Measurements from ENCODE around the gene CPT1A. TPM values are rescaled to one million over a fixed set of nuclear protein-coding genes. Genes with fewer than 3 reads are reported as not detected.

CPT1A gene
- polyA plus RNA-seq, 1 of the 3 experiments (the other 2 are of a cell fraction), result 31.2 TPM

GRCh38 chr11:68748061-68748460 lies 93.7 kb downstream of the CPT1A start:
- Histone ChIP-seq H3K79me2 (ENCODE audit: insufficient read depth) (no peaks in the 10 kb centered on the region), H3K4me1 (ENCODE audit: control insufficient read depth in 1 of 2, insufficient read depth in 2 of 2, low read depth in 1 of 2, low read length in 1 of 2) (peaks cover 0 to 19% of the 10 kb centered on the region in 2 experiments; a peak in 1 of 4 replicates), H3K27ac (ENCODE audit: low read depth in 2 of 2, low read length in 1 of 2) (no peak overlapping the region), H3K4me2 (no peak overlapping the region), H4K20me1 (ENCODE audit: insufficient read depth) (no peaks in the 10 kb centered on the region), H3K36me3 (replicated peaks in 1 of 2; ENCODE audit: control insufficient read depth in 1 of 2, insufficient read depth in 2 of 2, low read length in 1 of 2) (no peaks in the 10 kb centered on the region), H3K9me3 (no peaks in the 10 kb centered on the region), H3K4me3 (ENCODE audit: low read depth in 2 of 2, low read length in 1 of 2) (no peak overlapping the region), H3K9ac (no peak overlapping the region), H3F3A (replicated peaks; ENCODE audit: insufficient read depth) (peaks cover 10% of the 10 kb centered on the region), H3K9me2 (no peaks in the 10 kb centered on the region), H2AFZ (ENCODE audit: low read depth) (no peak overlapping the region), H3K27me3 (ENCODE audit: insufficient read depth) (no peaks in the 10 kb centered on the region)
- ChIA-PET CTCF (interaction anchor here (0.6 to 1.8 kb wide), 3 partner anchors 10 to 1397 kb away, joined by 3 to 6 read pairs (median 3); no protein-coding TSS in a partner anchor), POLR2A (no interaction called here)
- 95% methylated on average over 2 of the region's 2 CpGs for WGBS (ENCODE audit: low lambda C conversion rate)
- no peak for TF ChIP-seq EP300 (IDR thresholded peaks at IDR 0.05; ENCODE audit: borderline replicate concordance in 1 of 2, low read depth in 1 of 2, low read length in 1 of 2)
- TF ChIP-seq SIN3A (IDR thresholded peaks at IDR 0.05; ENCODE audit: borderline replicate concordance, low read depth, low read length), result no peak
- no peak for TF ChIP-seq USF2 (IDR thresholded peaks at IDR 0.05; ENCODE audit: borderline replicate concordance, low read depth, low read length)
- TF ChIP-seq GATA2 (CRISPR knock-in tag; IDR thresholded peaks at IDR 0.05), result no peak
- no peak for TF ChIP-seq GABPA (IDR thresholded peaks at IDR 0.05; ENCODE audit: low read depth)
- no peak for DNase-seq

- H2AFZ ChIP-seq (ENCODE audit: low read depth), result no peak overlapping the region
- H3K4me1 ChIP-seq (ENCODE audit: control insufficient read depth in 1 of 2, insufficient read depth in 2 of 2, low read depth in 1 of 2, low read length in 1 of 2), result peaks cover 0 to 18% of the 10 kb centered on the region in 2 experiments; a peak in 1 of 4 replicates
- no peaks in the 10 kb centered on the region for H4K20me1 ChIP-seq (ENCODE audit: insufficient read depth)
- ChIA-PET CTCF (interaction anchor here (1.0 to 1.8 kb wide), 3 partner anchors 9 to 12 kb away, joined by 3 to 4 read pairs (median 3); no protein-coding TSS in a partner anchor), POLR2A (no interaction called here)
- H3K9me3 ChIP-seq, result no peaks in the 10 kb centered on the region
- H3K79me2 ChIP-seq (ENCODE audit: insufficient read depth), result no peaks in the 10 kb centered on the region
- H3K4me3 ChIP-seq (ENCODE audit: low read depth in 2 of 2, low read length in 1 of 2), result no peak overlapping the region
- no peak overlapping the region for H3K27ac ChIP-seq (ENCODE audit: low read depth in 2 of 2, low read length in 1 of 2)
- no peaks in the 10 kb centered on the region for H3F3A ChIP-seq (replicated peaks; ENCODE audit: insufficient read depth)
- H3K9me2 ChIP-seq, result no peaks in the 10 kb centered on the region
- TF ChIP-seq YY1 (IDR thresholded peaks at IDR 0.05; ENCODE audit: low read depth) (no peak), GATA2 (CRISPR knock-in tag; IDR thresholded peaks at IDR 0.05) (no peak), POLR2AphosphoS5 (IDR thresholded peaks at IDR 0.05; ENCODE audit: low read depth, low read length) (no peak), TAF1 (IDR thresholded peaks at IDR 0.05; ENCODE audit: borderline replicate concordance, low read depth, low read length) (no peak), EZH2phosphoT487 (IDR thresholded peaks at IDR 0.05; ENCODE audit: borderline replicate concordance, low read depth) (no peak)
- no peaks in the 10 kb centered on the region for H3K27me3 ChIP-seq (ENCODE audit: insufficient read depth)
- no peak overlapping the region for H3K4me2 ChIP-seq
- H3K36me3 ChIP-seq (replicated peaks in 1 of 2; ENCODE audit: control insufficient read depth in 1 of 2, insufficient read depth in 2 of 2, low read length in 1 of 2), result no peaks in the 10 kb centered on the region
- H3K9ac ChIP-seq, result no peak overlapping the region
- WGBS (ENCODE audit: low lambda C conversion rate), result 91% methylated on average over 3 of the region's 3 CpGs
- DNase-seq, result no peak
Measured at GRCh38 chr11:68743539-68743938, 98.2 kb downstream of the CPT1A start.

- no peak for DNase-seq
- Histone ChIP-seq H3K9ac (no peak overlapping the region), H3K4me1 (ENCODE audit: control insufficient read depth in 1 of 2, insufficient read depth in 2 of 2, low read depth in 1 of 2, low read length in 1 of 2) (peaks cover 0 to 15% of the 10 kb centered on the region in 2 experiments; a peak in 1 of 4 replicates), H3K4me3 (ENCODE audit: low read depth in 2 of 2, low read length in 1 of 2) (no peak overlapping the region), H3K36me3 (replicated peaks in 1 of 2; ENCODE audit: control insufficient read depth in 1 of 2, insufficient read depth in 2 of 2, low read length in 1 of 2) (no peaks in the 10 kb centered on the region), H3K27ac (ENCODE audit: low read depth in 2 of 2, low read length in 1 of 2) (no peak overlapping the region), H3F3A (replicated peaks; ENCODE audit: insufficient read depth) (no peaks in the 10 kb centered on the region), H4K20me1 (ENCODE audit: insufficient read depth) (no peaks in the 10 kb centered on the region), H3K9me3 (no peaks in the 10 kb centered on the region), H3K4me2 (no peak overlapping the region), H3K27me3 (ENCODE audit: insufficient read depth) (no peaks in the 10 kb centered on the region), H2AFZ (ENCODE audit: low read depth) (no peak overlapping the region), H3K79me2 (ENCODE audit: insufficient read depth) (no peaks in the 10 kb centered on the region), H3K9me2 (no peaks in the 10 kb centered on the region)
- POLR2A ChIA-PET, result no interaction called here
- 89% methylated on average over 7 of the region's 7 CpGs for WGBS (ENCODE audit: low lambda C conversion rate)
- CTCF ChIA-PET, result no interaction called here
- TF ChIP-seq FOXM1 (IDR thresholded peaks at IDR 0.05; ENCODE audit: low read depth), result no peak
- no peak for TF ChIP-seq PBX3 (IDR thresholded peaks at IDR 0.05)
- TF ChIP-seq CHD2 (IDR thresholded peaks at IDR 0.05; ENCODE audit: low read length, partially characterized antibody), result no peak
- TF ChIP-seq NRF1 (IDR thresholded peaks at IDR 0.05; ENCODE audit: low read depth, low read length), result no peak
- no peak for TF ChIP-seq SIN3A (IDR thresholded peaks at IDR 0.05; ENCODE audit: borderline replicate concordance, low read depth, low read length)
- TF ChIP-seq GABPA (IDR thresholded peaks at IDR 0.05; ENCODE audit: low read depth), result no peak
- no peak for TF ChIP-seq YY1 (IDR thresholded peaks at IDR 0.05; ENCODE audit: low read depth)
- TF ChIP-seq MXI1 (IDR thresholded peaks at IDR 0.05; ENCODE audit: low read depth, low read length), result no peak
- no peak; the same call in 1 of the 2 replicates for TF ChIP-seq FOXJ3 (CRISPR knock-in tag; IDR thresholded peaks at IDR 0.05)
- TF ChIP-seq EZH2phosphoT487 (IDR thresholded peaks at IDR 0.05; ENCODE audit: borderline replicate concordance, low read depth), result no peak
- no peak for TF ChIP-seq USF1 (IDR thresholded peaks at IDR 0.05; ENCODE audit: borderline replicate concordance, low read depth)
- no peak for TF ChIP-seq SMC3 (IDR thresholded peaks at IDR 0.05; ENCODE audit: low read depth, low read length)
- TF ChIP-seq ELF1 (IDR thresholded peaks at IDR 0.05), result no peak
- no peak for TF ChIP-seq MAX (IDR thresholded peaks at IDR 0.05; ENCODE audit: low read depth)
Measured at GRCh38 chr11:68741463-68741862, 100.3 kb downstream of the CPT1A start.

Data from SK-N-SH (cell line).